Ramos (cell line): Measurements from ENCODE around the gene TFEB.

Experiments
- in situ Hi-C: fragments of 300-500 bp; cut with MboI; formaldehyde crosslinking; loops from one replicate; pipeline ENCODE4 v1.14.3; 2022; ENCODE audit warnings: low sequenced_read_pairs; ENCODE audit not compliant: unreplicated experiment

TFEB gene

DNA sequence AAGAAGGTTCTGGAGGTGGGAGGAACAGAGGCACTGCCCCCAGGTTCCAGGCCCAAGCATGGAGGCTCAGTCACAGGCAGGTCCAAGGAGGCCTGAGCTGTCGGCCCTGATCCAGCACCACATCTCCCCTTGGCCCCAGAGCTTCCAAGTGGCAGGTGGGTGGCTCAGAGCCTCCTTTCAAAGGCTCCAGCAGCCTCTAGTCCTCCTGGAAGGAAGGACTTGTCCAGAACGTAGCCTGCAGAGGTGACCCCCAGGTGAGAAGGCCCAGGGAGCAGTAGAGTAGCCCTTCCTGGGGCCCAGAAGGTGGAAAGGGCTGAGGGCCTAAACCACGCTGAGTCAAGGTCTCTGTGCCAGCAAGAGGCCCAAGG lies 7.7 kb downstream of the TFEB start:
- in situ Hi-C loops, result no loop called here

DNA sequence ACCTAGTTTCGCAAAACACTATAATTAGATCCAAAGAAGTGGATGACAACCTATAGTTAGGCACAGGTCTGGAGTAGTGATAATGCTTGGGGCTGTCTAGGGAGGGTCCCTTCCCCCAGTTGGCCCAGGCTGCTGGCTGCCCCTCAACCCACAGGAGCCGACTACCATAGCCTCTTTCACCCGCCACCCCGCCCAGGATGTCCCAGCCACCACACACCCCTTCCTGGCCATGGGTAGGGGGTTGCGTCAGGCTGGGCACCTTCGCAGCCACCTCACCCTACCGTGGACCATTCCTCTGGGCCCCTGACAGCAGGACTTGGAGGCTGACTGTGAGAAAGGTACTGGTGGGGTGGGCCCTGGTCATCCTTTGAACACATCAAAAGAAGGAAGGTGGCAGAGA lies 8.5 kb downstream of the TFEB start:
- in situ Hi-C loops, result no loop called here

- in situ Hi-C loops, result no loop called here
Measured at GRCh38 chr6:41724586-41725501, 10.6 kb downstream of the TFEB start.

DNA sequence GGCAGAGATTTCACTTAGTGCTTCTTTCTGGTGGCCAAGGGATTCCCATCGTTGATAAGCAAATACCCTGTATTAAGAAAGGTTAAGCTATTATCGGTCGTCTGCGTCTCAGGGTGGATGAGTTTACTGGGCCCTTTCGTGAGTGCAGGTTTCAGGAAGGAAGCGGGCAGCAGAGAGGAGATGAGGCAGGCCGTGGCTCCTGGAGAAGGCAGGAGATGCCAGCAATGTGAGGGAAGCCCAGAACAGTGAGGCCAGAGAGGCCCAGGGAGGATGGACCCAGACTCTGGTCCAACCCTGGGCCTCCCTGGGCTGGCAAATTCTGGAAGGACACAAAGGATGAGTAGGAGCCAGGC lies 11.2 kb downstream of the TFEB start:
- in situ Hi-C loops, result no loop called here

DNA sequence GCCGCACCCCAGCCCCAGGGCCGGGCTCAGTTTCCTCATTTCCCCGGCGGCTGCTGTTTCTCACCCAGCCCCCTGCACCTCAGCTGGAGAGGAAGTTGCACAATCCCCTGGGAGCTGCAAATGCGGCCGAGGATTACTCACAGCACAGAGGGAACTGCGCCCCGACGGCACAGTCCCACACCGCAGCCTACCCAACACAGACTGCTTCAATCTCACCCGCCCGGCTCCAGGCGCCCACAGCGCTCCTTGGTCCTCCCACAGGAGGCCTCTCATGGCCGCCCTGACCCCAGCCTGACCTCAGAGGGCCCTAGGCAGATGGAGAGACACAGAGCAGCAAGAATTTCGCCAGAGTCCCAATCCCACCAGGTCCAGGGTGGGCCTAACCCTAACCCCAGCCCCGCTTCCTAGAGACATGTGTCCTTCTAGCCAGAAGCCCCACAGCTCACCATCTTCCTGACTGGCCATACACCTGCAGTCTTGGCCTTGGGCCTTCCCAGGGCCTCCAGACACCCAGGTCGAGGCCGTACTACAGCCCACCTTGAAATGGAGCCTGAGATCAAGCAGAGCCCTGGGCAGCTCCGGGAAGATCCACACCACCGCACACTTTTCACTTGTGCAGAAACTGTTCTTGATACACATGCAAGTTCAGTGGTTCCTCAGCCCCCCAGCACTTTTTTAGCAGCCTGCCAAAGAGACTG lies 11.7 kb downstream of the TFEB start:
- in situ Hi-C loops, result no loop called here

GRCh38 chr6:41722969-41723529 lies 12.4 kb downstream of the TFEB start:
- in situ Hi-C loops, result no loop called here

- in situ Hi-C loops, result no loop called here
Measured at GRCh38 chr6:41721414-41721813, 14.0 kb downstream of the TFEB start.

DNA sequence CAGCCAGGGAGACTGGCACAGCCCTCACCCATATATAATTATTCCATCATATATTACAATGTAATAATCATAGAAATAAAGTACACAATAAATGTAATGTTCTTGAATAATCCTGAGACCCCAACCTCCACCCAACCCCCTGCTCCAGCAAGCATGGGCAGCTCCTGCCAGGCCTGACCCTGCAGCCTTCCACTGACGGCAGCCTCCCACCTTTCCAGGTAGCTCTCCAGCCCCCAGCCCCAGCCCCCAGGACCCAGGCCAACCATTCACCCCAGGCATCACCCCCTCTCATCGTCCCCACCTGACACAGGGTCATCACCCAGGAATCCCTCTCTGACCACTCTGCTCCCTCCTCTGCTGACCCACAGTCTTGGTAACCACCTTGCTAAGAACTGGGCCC lies 14.6 kb downstream of the TFEB start:
- in situ Hi-C loops, result no loop called here

DNA sequence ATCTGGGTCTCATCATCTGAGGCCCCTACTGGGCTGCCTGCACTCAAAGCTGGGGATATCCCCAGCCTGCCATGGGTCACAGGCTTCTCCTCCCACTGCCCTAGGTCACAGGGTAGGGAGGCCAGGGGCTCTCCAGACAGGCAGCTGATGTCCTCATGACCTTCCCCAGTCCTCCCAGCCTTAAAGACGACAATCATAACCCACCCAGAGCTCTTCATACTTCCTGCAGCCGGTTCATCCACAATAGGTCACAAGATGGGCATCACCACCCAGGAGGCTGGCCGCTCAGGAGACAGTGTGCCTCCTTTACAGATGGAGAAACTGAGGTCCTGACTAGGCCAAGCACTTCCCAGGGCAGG lies 15.2 kb downstream of the TFEB start:
- in situ Hi-C loops, result no loop called here

DNA sequence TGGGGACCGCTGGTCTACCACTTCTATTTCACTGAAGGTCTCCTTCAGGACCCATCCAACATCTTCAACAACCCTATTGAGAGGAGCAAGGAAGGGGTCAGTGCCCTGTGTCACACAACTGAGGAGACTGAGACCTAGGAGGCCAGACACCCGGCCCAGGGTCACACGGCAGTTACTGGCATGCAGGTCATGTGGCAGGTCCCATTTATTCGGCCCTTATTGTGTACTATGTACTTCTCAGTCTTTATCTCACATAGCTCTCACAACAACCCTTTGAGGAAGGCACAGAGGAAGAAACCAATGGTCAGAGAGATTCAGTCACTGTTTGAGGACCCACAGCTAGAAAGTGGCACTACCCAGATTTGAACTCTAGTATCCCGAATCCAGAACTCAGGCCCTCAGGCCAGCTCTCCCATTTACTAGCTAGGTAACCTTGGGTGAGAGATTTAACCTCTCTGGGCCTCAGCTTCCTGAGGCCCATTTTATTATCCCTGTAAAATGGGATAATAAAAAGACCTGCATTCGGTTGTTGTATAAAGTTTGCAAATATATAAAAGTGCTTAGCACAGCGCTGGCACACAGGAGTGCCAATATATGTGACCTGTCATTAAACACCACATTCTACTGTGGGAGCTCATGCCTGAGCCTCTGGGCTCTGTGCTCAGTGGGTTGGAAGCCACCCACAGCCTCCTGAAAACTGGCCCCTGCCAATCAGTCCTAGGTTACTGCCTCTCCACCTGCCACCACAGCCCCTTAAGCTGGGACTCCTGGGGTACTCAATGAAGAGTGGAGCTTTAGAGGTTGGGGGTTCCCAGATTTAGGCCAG lies 15.8 kb downstream of the TFEB start:
- in situ Hi-C loops, result no loop called here

- in situ Hi-C loops, result no loop called here
Measured at GRCh38 chr6:41718828-41719227, 16.6 kb downstream of the TFEB start.

DNA sequence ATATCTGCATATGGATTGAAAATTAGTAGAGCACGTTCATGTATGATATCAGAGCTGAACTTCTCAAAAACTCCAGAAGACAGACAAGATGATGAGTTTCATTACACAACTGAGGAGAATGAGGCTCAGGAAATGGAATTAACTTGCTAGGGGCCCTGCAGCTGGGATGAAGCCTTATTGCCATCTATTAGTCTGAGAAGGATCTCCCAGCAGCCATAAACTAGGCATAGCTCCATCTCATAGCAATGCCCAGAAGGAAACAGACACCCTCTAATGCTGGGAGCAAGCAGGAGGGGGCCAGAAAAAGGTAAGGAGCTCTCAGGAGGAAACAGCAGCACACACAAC lies 18.0 kb downstream of the TFEB start:
- in situ Hi-C loops, result no loop called here

DNA sequence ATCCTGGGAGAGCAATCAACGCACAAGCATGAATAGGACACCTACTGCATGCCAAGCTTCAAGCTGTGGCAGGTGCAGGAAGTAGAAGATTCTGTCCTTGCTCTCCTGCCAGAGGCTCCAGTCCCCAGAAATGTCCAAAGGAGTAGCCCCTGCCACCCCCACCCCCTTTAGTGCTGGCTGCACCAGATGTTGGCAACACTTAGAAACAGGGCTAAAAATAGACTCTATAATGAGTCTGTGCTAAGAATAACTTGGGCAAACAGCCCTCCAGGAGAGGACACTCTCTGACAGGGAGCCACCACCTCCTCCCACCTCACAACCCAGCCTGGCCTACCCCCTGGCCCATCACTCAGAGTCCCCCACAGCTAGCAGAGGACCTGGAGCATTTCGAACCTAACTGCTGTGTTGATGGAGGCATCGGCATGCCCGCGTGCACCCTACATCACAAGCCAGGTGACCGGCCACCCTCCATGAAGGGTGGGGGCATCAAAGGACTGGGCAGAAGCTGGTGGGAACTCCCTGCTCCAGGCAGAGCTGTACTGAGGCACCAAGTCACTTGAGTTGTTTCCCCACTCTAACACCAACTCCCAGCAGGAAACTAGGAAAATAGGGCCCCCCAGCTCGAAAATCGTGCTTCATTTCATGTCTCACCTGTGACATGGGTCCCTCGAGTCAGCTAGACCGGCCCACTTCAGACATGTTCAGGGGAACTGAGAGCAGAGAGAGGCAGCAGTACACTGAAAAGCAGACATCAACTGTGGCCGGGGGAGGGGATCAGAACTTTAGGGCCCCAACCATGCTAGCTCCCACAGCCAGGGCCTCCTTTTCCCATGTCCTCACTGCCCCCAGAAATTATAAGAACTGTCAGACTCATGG lies 18.7 kb downstream of the TFEB start:
- in situ Hi-C loops, result no loop called here

GRCh38 chr6:41715795-41716515 lies 19.5 kb downstream of the TFEB start:
- in situ Hi-C loops, result no loop called here

- in situ Hi-C loops, result no loop called here
Measured at GRCh38 chr6:41714556-41715273, 20.7 kb downstream of the TFEB start.

DNA sequence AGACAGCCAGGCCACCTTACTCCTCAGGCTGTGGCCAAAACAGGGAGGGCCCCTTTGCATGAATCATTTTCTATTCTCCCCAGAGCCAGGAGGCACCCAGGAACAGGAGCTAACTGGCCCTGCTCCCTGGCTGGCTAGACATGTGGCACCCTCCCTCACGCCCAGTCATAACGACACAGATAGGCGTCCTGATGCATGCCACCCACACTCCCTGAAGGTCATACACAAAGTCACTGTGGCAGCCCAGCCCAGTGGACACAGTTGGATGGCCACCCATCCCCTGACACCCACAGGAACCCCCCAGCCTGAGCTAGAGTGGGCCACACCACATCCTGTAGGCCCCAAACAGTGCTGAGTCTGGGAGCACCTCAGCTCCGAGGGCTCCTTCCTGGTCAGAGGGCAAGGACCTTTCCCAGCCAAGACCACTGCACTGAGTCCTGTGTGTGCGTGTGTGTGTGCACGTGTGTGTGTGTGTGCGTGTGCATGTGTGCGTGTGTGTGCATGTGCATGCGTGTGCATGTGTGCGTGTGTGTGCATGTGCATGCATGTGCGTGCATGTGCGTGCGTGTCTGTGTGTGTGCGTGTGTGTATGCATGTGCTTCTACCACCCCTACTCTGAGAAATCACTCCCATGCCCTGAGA lies 21.6 kb downstream of the TFEB start:
- in situ Hi-C loops, result no loop called here

- in situ Hi-C loops, result no loop called here
Measured at GRCh38 chr6:41713159-41713649, 22.2 kb downstream of the TFEB start.

- in situ Hi-C loops, result no loop called here
Measured at GRCh38 chr6:41712651-41713103, 22.7 kb downstream of the TFEB start.
